PC-9 (cell line): ENCODE measurements around the gene ZNF653. TPM values are rescaled to one million over a fixed set of nuclear protein-coding genes. Genes with fewer than 3 reads are reported as not detected.

Source experiments
- BruUV-seq: library from RNA; stranded (reverse); fragments of 400-500 nt; replicated peaks from 2 replicates; lab custom pipeline; 2021; lab: Mats Ljungman, UMichigan
- CTCF ChIA-PET: fragments of 300-600 bp; sonication (Branson Sonifier 250); formaldehyde crosslinking; loops from one replicate; lab custom pipeline; 2022; ENCODE audit warnings: antibody characterized with exemption; lab: Charles Lee
- POLR2A ChIA-PET: fragments of 300-600 bp; sonication (Branson Sonifier 250); formaldehyde crosslinking; loops from one replicate; lab custom pipeline; 2022; ENCODE audit warnings: antibody characterized with exemption; ENCODE audit not compliant: unreplicated experiment; lab: Charles Lee
- DNase-seq, 2 experiments: peaks; one replicate each; pipeline versions ENCODE4 v3.0.0 to v3.0.0-alpha.2; 2015 to 2022; ENCODE audit warnings: mixed read lengths in 1 of 2
- H2AFZ ChIP-seq: fragments of 200-600 bp; sonication (generic); 2 replicates; pipeline ENCODE4 v1.8.1; 2017; ENCODE audit warnings: antibody characterized with exemption
- H3F3A ChIP-seq: fragments of 200-600 bp; sonication (generic); 2 replicates; pipeline ENCODE4 v1.8.1; 2017; ENCODE audit warnings: antibody characterized with exemption, mild to moderate bottlenecking, low read depth; ENCODE audit not compliant: insufficient read depth
- H3K27ac ChIP-seq: fragments of 200-600 bp; sonication (generic); 2 replicates; pipeline ENCODE4 v1.6.1; 2016; ENCODE audit warnings: mixed run types
- H3K27me3 ChIP-seq: fragments of 200-600 bp; sonication (generic); 2 replicates; pipeline ENCODE4 v1.6.1; 2016; ENCODE audit warnings: low read depth, mixed run types; ENCODE audit not compliant: insufficient read depth
- H3K36me3 ChIP-seq: fragments of 200-600 bp; sonication (generic); 2 replicates; pipeline ENCODE4 v1.6.1; 2016; ENCODE audit warnings: low read depth, mixed run types
- H3K4me1 ChIP-seq: fragments of 200-600 bp; sonication (generic); replicated peaks from 2 replicates; pipeline ENCODE4 v1.6.1; 2016; ENCODE audit warnings: mixed run types; ENCODE audit not compliant: insufficient read depth
- H3K4me2 ChIP-seq: fragments of 200-600 bp; sonication (generic); 2 replicates; pipeline ENCODE4 v1.6.1; 2017; ENCODE audit warnings: mixed run types
- H3K4me3 ChIP-seq: fragments of 200-600 bp; sonication (generic); 2 replicates; pipeline ENCODE4 v1.6.1; 2016; ENCODE audit warnings: mixed run types
- H3K79me2 ChIP-seq: fragments of 200-600 bp; sonication (generic); 2 replicates; pipeline ENCODE4 v1.6.1; 2017; ENCODE audit warnings: low read depth, mixed run types
- H3K9me2 ChIP-seq: fragments of 200-600 bp; sonication (generic); 2 replicates; pipeline ENCODE4 v1.8.1; 2017; ENCODE audit warnings: mild to moderate bottlenecking; ENCODE audit not compliant: insufficient read depth
- H3K9me3 ChIP-seq: fragments of 200-600 bp; sonication (generic); 2 replicates; pipeline ENCODE4 v1.8.1; 2016; ENCODE audit warnings: low read depth; ENCODE audit not compliant: insufficient read depth
- H4K20me1 ChIP-seq: fragments of 200-600 bp; sonication (generic); 2 replicates; pipeline ENCODE4 v1.8.1; 2017; ENCODE audit not compliant: insufficient read depth
- CTCF ChIP-seq: fragments of 200-600 bp; sonication (generic); conservative IDR thresholded peaks from 2 replicates; pipeline ENCODE4 v1.6.1; 2017; ENCODE audit warnings: mixed run types, antibody characterized with exemption, mild to moderate bottlenecking, moderate library complexity
- EZH2 ChIP-seq: fragments of 200-600 bp; sonication (generic); IDR thresholded peaks from 2 replicates; pipeline ENCODE4 v1.8.0; 2017; ENCODE audit warnings: antibody characterized with exemption, low read depth
- intact Hi-C: fragments of 100-400 bp; cut with micrococcal nuclease; formaldehyde crosslinking; loops from one replicate; pipeline ENCODE4 v1.10.0; 2022; ENCODE audit not compliant: unreplicated experiment
- total RNA-seq: library from RNA; stranded (reverse); gene quantifications from 2 replicates; pipeline ENCODE4 v1.2.3, GENCODE V29; 2021

ZNF653 gene
- total RNA-seq, 1 experiment from 2014 or later, result 13.4 TPM

DNA sequence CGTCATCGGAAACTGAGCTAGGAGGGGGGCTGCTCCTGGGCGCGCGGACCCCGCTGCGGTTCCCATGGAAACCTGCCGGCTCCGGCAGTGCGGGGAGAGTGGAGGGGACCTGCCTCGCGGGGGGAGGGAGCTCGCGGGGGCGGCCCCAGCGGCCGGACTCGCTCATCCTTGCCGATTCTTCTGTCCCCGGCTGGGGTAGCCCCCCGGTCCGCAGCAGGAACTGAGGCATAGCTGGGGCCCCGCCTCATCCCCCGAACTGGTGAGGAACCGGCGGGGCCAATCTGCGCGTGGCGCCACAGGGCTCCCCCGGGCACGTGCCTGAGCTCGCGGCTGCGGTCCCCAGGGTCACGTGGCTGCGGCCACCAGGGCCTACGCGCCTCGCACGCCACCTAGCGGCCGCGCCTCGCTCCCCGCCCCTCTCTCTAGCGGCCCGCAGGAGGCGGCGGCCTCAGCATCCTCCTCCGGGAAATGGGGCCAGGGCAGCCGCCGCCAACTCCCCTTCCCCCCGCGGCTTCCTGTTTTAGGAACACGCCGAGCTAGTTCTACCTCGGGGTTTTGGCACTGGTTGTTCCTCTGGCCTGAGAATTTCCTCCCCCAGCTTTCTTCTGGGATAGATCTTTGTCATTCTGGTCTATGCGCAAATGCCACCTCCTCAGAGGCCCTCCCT is 23.1 kb downstream of the ZNF653 start:
- H3K9me2 ChIP-seq, result no peaks in the 10 kb centered on the region
- POLR2A ChIA-PET, result interaction anchor here (0.6 kb wide), 2 partner anchors 30 to 472 kb away, joined by 3 to 11 read pairs; no protein-coding TSS in a partner anchor
- no peak overlapping the region for H2AFZ ChIP-seq
- 0 out of 2 replicates have a peak, but pooled peaks cover 3% of the 10 kb centered on the region for H4K20me1 ChIP-seq
- H3K27me3 ChIP-seq, result no peaks in the 10 kb centered on the region
- no peaks in the 10 kb centered on the region for H3K9me3 ChIP-seq
- CTCF ChIA-PET, result interaction anchor here (0.6 to 1.3 kb wide), 6 partner anchors 63 to 447 kb away, joined by 3 to 5 read pairs (median 4); partner anchors contain the start of genes RGL3 and SWSAP1
- H3K4me3 ChIP-seq, result no peak overlapping the region
- H3F3A ChIP-seq, result peaks cover 20% of the 10 kb centered on the region; the same call in 1 of the 2 replicates
- peak; percentile 47 to 73 for DNase-seq
- H3K36me3 ChIP-seq, result no peaks in the 10 kb centered on the region
- intact Hi-C loops, result loop anchor here (2.0 kb wide), 1 partner anchor 190 kb away; no protein-coding TSS in a partner anchor
- BruUV-seq, result no TSS peak
- H3K4me1 ChIP-seq, result no peaks in the 10 kb centered on the region
- H3K27ac ChIP-seq, result no peak overlapping the region
- no peaks in the 10 kb centered on the region for H3K79me2 ChIP-seq
- TF ChIP-seq EZH2, result no peak
- TF ChIP-seq CTCF, result peak; percentile 95
- peak overlapping the region; percentile 26 for H3K4me2 ChIP-seq

- Histone ChIP-seq H3K4me3 (no peak overlapping the region), H3K9me3 (no peaks in the 10 kb centered on the region), H3K9me2 (no peaks in the 10 kb centered on the region), H3K79me2 (no peaks in the 10 kb centered on the region), H3K27me3 (no peaks in the 10 kb centered on the region), H3K4me1 (no peaks in the 10 kb centered on the region), H3K27ac (no peak overlapping the region), H2AFZ (no peak overlapping the region), H3K4me2 (no peak overlapping the region), H4K20me1 (0 out of 2 replicates have a peak, but pooled peaks cover 3% of the 10 kb centered on the region), H3F3A (peaks cover 20% of the 10 kb centered on the region), H3K36me3 (no peaks in the 10 kb centered on the region)
- no peak for TF ChIP-seq EZH2
- TF ChIP-seq CTCF, result no peak
- POLR2A ChIA-PET, result interaction anchor here (0.6 kb wide), 2 partner anchors 29 to 472 kb away, joined by 3 to 11 read pairs; no protein-coding TSS in a partner anchor
- TSS peak; percentile 46 for BruUV-seq
- CTCF ChIA-PET, result interaction anchor here (0.6 to 1.3 kb wide), 6 partner anchors 62 to 446 kb away, joined by 3 to 5 read pairs (median 4); partner anchors contain the start of genes RGL3 and SWSAP1
- DNase-seq, result no peak
- intact Hi-C loops, result loop anchor here (2.0 kb wide), 1 partner anchor 189 kb away; no protein-coding TSS in a partner anchor
These were observed 23.9 kb downstream of the ZNF653 start for GRCh38 chr19:11481534-11482383.
